GM21515 (cell line): Measurements from ENCODE around the gene DHRSX.
"Not testable (repeated sequence)": the region's sequence is repeated elsewhere in the genome, so short reads cannot be mapped to it uniquely, and the experiment has no call there.

Source experiments
- ATAC-seq: cut with Tn5 transposase; IDR thresholded peaks from one replicate; pipeline ENCODE4 v1.9.1; 2021; ENCODE audit not compliant: unreplicated experiment

Gene DHRSX

GRCh38 chrX:2398064-2398656 is 102.6 kb downstream of the DHRSX start:
- no peak for ATAC-seq

GRCh38 chrX:2397229-2398063 is 103.3 kb downstream of the DHRSX start:
- no peak for ATAC-seq

- no peak for ATAC-seq
Observed at GRCh38 chrX:2395261-2395992, 105.3 kb downstream of the DHRSX start.

GRCh38 chrX:2391869-2392606 is 108.7 kb downstream of the DHRSX start:
- no peak for ATAC-seq

GRCh38 chrX:2390754-2391153 is 110.0 kb downstream of the DHRSX start:
- no peak for ATAC-seq

GRCh38 chrX:2389731-2390130 is 111.0 kb downstream of the DHRSX start:
- not testable (repeated sequence) for ATAC-seq

GRCh38 chrX:2389324-2389723 is 111.5 kb downstream of the DHRSX start:
- ATAC-seq: no peak

- no peak for ATAC-seq
Observed at GRCh38 chrX:2388669-2389068, 112.1 kb downstream of the DHRSX start.

GRCh38 chrX:2387614-2388239 is 113.0 kb downstream of the DHRSX start:
- ATAC-seq: no peak

- no peak for ATAC-seq
Observed at GRCh38 chrX:2385224-2385623, 115.6 kb downstream of the DHRSX start.

- no peak for ATAC-seq
Observed at GRCh38 chrX:2384486-2384885, 116.3 kb downstream of the DHRSX start.

GRCh38 chrX:2383735-2384134 is 117.0 kb downstream of the DHRSX start:
- ATAC-seq: no peak

GRCh38 chrX:2383144-2383543 is 117.6 kb downstream of the DHRSX start:
- ATAC-seq: no peak

GRCh38 chrX:2382433-2383048 is 118.2 kb downstream of the DHRSX start:
- not testable (repeated sequence) for ATAC-seq

- no peak for ATAC-seq
Observed at GRCh38 chrX:2376166-2376565, 124.6 kb downstream of the DHRSX start.

GRCh38 chrX:2374086-2374485 is 126.7 kb downstream of the DHRSX start:
- ATAC-seq: no peak

GRCh38 chrX:2373615-2374014 is 127.2 kb downstream of the DHRSX start:
- no peak for ATAC-seq

- no peak for ATAC-seq
Observed at GRCh38 chrX:2371026-2371711, 129.6 kb downstream of the DHRSX start.

GRCh38 chrX:2370456-2370855 is 130.3 kb downstream of the DHRSX start:
- no peak for ATAC-seq

- no peak for ATAC-seq
Observed at GRCh38 chrX:2369206-2369605, 131.6 kb downstream of the DHRSX start.
